ENCODE results near the gene HSPA1L. TPM values are rescaled to one million over a fixed set of nuclear protein-coding genes. Genes with fewer than 3 reads are reported as not detected.
A peak's percentile ranks its signal among the peaks of the same experiment; 100 is the strongest.

HSPA1L gene
- total RNA-seq, 1 experiment from 2014 or later = 0.12 TPM

DNA sequence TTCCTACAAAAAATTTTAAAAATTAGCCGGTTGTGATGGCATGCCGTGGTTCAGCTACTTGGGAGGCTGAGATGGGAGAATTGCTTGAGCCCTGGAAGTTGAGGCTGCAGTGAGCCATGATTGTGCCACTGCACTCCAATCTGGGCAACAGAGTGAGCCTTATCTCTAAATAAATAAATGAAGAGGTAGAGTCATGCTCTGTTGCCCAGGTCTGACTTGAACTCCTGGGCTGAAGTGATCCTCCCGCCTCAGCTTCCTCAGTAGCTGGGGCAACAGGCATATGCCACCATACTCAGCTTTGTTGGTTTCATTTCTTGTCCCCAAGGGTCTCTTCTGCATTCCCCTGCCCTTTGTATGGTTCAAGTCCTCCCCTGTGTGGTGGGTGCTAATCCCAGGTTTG lies 29.4 kb upstream of the HSPA1L start:
- H3K4me1 ChIP-seq (ENCODE audit: control insufficient read depth in 1 of 2, insufficient read depth in 2 of 2, low read length in 2 of 2) = peaks cover 0 to 14% of the 10 kb centered on the region in 2 experiments; a peak in 2 of 4 replicates
- H3K4me2 ChIP-seq (ENCODE audit: low read length) = no peak overlapping the region
- ATAC-seq = no peak
- DNase-seq (ENCODE audit: low read depth, low spot score) = no peak
- CTCF ChIA-PET = no interaction called here
- H2AFZ ChIP-seq (ENCODE audit: low read depth, low read length, poor library complexity, severe bottlenecking) = no peak overlapping the region
- no peak overlapping the region for H3K4me3 ChIP-seq (replicated peaks in 1 of 2; ENCODE audit: low read depth in 1 of 2, low read length in 2 of 2)
- H3K9me2 ChIP-seq (ENCODE audit: insufficient read depth) = no peaks in the 10 kb centered on the region
- peaks cover 2% of the 10 kb centered on the region; the same call in 1 of the 2 replicates for H3K79me2 ChIP-seq (ENCODE audit: insufficient read depth, low read length)
- POLR2A ChIA-PET = interaction anchor here (1.5 to 3.1 kb wide), 3 partner anchors 8 to 18 kb away, joined by 5 to 13 read pairs (median 10); partner anchors contain the start of genes HSPA1B and NEU1
- RAD21 ChIA-PET (ENCODE audit: low non-redundant PET in 1 of 2, low total read pairs in 2 of 2, uncharacterized antibody in 2 of 2, unreplicated experiment in 2 of 2) = no interaction called here
- H4K20me1 ChIP-seq (ENCODE audit: insufficient read depth) = peaks cover 7% of the 10 kb centered on the region; the same call in 1 of the 2 replicates
- no peaks in the 10 kb centered on the region for H3K9me3 ChIP-seq (ENCODE audit: control insufficient read depth in 1 of 2, insufficient read depth in 1 of 2, low read depth in 1 of 2, low read length in 2 of 2)
- TF ChIP-seq POLR2AphosphoS5 (IDR thresholded peaks at IDR 0.05; ENCODE audit: low read depth, low read length) = peak; percentile 18; the same call in 1 of the 2 replicates
- TF ChIP-seq, protein P1, sequence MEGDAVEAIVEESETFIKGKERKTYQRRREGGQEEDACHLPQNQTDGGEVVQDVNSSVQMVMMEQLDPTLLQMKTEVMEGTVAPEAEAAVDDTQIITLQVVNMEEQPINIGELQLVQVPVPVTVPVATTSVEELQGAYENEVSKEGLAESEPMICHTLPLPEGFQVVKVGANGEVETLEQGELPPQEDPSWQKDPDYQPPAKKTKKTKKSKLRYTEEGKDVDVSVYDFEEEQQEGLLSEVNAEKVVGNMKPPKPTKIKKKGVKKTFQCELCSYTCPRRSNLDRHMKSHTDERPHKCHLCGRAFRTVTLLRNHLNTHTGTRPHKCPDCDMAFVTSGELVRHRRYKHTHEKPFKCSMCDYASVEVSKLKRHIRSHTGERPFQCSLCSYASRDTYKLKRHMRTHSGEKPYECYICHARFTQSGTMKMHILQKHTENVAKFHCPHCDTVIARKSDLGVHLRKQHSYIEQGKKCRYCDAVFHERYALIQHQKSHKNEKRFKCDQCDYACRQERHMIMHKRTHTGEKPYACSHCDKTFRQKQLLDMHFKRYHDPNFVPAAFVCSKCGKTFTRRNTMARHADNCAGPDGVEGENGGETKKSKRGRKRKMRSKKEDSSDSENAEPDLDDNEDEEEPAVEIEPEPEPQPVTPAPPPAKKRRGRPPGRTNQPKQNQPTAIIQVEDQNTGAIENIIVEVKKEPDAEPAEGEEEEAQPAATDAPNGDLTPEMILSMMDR (IDR thresholded peaks at IDR 0.05 in 2 of 3, conservative IDR thresholded peaks at IDR 0.05 in 1 of 3; ENCODE audit: borderline replicate concordance in 1 of 3, insufficient read depth in 1 of 3, low read depth in 2 of 3, low read length in 2 of 3) = no peak
- no peak overlapping the region for H3K9ac ChIP-seq (ENCODE audit: low read length)
- BruUV-seq (replicated peaks) = no TSS peak
- intact Hi-C loops (cut with micrococcal nuclease) = no loop called here
- H3K27ac ChIP-seq (ENCODE audit: low read depth, low read length) = no peak overlapping the region
- H3K27me3 ChIP-seq (ENCODE audit: insufficient read depth, low read length) = no peaks in the 10 kb centered on the region
- H3K36me3 ChIP-seq (ENCODE audit: control insufficient read depth in 1 of 2, insufficient read depth in 2 of 2, low read length in 2 of 2) = peaks cover 3 to 9% of the 10 kb centered on the region in 2 experiments; a peak in 3 of 4 replicates

DNA sequence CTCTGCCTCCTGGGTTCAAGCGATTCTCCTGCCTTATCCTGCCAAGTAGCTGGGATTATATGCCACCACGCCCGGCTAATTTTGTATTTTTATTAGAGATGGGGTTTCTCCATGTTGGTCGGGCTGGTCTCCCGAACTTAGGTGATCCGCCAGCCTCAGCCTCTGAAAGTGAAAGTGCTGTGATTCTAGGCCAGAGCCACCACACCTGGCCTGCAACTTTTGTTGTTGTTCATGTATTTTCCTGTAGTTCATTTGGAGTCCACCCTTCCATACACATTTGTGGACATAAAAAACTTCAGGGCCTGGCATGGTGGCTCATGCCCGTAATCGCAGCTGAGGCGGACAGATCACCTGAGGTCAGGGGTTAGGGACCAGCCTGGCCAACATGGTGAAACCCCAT lies 27.0 kb upstream of the HSPA1L start:
- RAD21 ChIA-PET (ENCODE audit: low non-redundant PET in 1 of 2, low total read pairs in 2 of 2, uncharacterized antibody in 2 of 2, unreplicated experiment in 2 of 2) = no interaction called here
- Histone ChIP-seq H3K4me3 (replicated peaks in 1 of 2; ENCODE audit: low read depth in 1 of 2, low read length in 2 of 2) (no peak overlapping the region), H3K27me3 (ENCODE audit: insufficient read depth, low read length) (no peaks in the 10 kb centered on the region), H3K9ac (ENCODE audit: low read length) (no peak overlapping the region), H3K9me2 (ENCODE audit: insufficient read depth) (no peaks in the 10 kb centered on the region), H3K36me3 (ENCODE audit: control insufficient read depth in 1 of 2, insufficient read depth in 2 of 2, low read length in 2 of 2) (peaks cover 21 to 33% of the 10 kb centered on the region in 2 experiments; a peak in 3 of 4 replicates), H3K4me1 (ENCODE audit: control insufficient read depth in 1 of 2, insufficient read depth in 2 of 2, low read length in 2 of 2) (peaks cover 5 to 24% of the 10 kb centered on the region in 2 experiments; a peak in 3 of 4 replicates), H4K20me1 (ENCODE audit: insufficient read depth) (peaks cover 25% of the 10 kb centered on the region), H2AFZ (ENCODE audit: low read depth, low read length, poor library complexity, severe bottlenecking) (no peak overlapping the region), H3K4me2 (ENCODE audit: low read length) (no peak overlapping the region), H3K27ac (ENCODE audit: low read depth, low read length) (peak overlapping the region; percentile 25; the same call in 1 of the 2 replicates), H3K9me3 (ENCODE audit: control insufficient read depth in 1 of 2, insufficient read depth in 1 of 2, low read depth in 1 of 2, low read length in 2 of 2) (no peaks in the 10 kb centered on the region), H3K79me2 (ENCODE audit: insufficient read depth, low read length) (peaks cover 26% of the 10 kb centered on the region)
- TF ChIP-seq CBX3 (IDR thresholded peaks at IDR 0.05; ENCODE audit: low read depth) (no peak), SIN3A (IDR thresholded peaks at IDR 0.05; ENCODE audit: low read depth) (no peak), EZH2phosphoT487 (IDR thresholded peaks at IDR 0.05; ENCODE audit: borderline replicate concordance) (no peak)
- TF ChIP-seq, protein P2, sequence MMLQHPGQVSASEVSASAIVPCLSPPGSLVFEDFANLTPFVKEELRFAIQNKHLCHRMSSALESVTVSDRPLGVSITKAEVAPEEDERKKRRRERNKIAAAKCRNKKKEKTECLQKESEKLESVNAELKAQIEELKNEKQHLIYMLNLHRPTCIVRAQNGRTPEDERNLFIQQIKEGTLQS (IDR thresholded peaks at IDR 0.05) = no peak
- TF ChIP-seq, protein P3, sequence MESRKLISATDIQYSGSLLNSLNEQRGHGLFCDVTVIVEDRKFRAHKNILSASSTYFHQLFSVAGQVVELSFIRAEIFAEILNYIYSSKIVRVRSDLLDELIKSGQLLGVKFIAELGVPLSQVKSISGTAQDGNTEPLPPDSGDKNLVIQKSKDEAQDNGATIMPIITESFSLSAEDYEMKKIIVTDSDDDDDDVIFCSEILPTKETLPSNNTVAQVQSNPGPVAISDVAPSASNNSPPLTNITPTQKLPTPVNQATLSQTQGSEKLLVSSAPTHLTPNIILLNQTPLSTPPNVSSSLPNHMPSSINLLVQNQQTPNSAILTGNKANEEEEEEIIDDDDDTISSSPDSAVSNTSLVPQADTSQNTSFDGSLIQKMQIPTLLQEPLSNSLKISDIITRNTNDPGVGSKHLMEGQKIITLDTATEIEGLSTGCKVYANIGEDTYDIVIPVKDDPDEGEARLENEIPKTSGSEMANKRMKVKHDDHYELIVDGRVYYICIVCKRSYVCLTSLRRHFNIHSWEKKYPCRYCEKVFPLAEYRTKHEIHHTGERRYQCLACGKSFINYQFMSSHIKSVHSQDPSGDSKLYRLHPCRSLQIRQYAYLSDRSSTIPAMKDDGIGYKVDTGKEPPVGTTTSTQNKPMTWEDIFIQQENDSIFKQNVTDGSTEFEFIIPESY (IDR thresholded peaks at IDR 0.05; ENCODE audit: extremely low read depth, insufficient replicate concordance, low read length) = no peak
- TF ChIP-seq, protein P4, sequence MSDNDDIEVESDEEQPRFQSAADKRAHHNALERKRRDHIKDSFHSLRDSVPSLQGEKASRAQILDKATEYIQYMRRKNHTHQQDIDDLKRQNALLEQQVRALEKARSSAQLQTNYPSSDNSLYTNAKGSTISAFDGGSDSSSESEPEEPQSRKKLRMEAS (IDR thresholded peaks at IDR 0.05) = no peak
- CTCF ChIA-PET = no interaction called here
- DNase-seq (ENCODE audit: low read depth, low spot score) (no peak), ATAC-seq (peak; percentile 4)
- no TSS peak for BruUV-seq (replicated peaks)
- POLR2A ChIA-PET = interaction anchor here (0.8 to 2.9 kb wide), 2 partner anchors 14 to 103 kb away, joined by 3 to 11 read pairs; partner anchors contain the start of genes HSPA1B and MSH5
- intact Hi-C loops (cut with micrococcal nuclease) = no loop called here
